Fibroblast of skin of scalp (primary cell): ENCODE results near the gene EPS15.
"Not testable (repeated sequence)": the region's sequence is repeated elsewhere in the genome, so short reads cannot be mapped to it uniquely, and the experiment has no call there.

Experiments
- DNase-seq: peaks from one replicate; pipeline ENCODE4 v3.0.0-alpha.2; 2013

The EPS15 gene

DNA sequence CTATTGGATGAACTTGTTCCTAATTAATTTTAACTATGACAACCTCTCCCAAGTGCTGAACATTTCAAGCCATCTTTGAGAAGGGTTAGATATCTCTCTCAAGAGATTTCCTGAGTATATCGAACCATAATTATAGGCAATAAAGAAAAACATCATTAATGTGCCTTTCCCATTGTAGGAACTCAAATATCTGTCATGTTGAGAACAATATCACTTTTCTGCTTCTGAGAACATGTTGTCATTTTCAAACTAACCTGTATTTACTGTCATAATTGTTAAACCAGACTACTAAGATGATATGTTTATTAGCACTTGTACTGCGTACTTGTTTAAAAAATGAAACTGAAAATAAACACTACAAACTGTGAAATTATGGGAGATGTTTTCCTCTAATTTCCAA lies 4.3 kb downstream of the EPS15 start:
- no peak for DNase-seq

GRCh38 chr1:51512606-51513005 lies 6.5 kb downstream of the EPS15 start:
- no peak for DNase-seq

GRCh38 chr1:51512120-51512519 lies 6.9 kb downstream of the EPS15 start:
- DNase-seq = no peak

- DNase-seq = no peak
Measured at GRCh38 chr1:51509773-51510172, 9.3 kb downstream of the EPS15 start.

- peak; percentile 84 for DNase-seq
Measured at GRCh38 chr1:51506537-51506936, 12.5 kb downstream of the EPS15 start.

DNA sequence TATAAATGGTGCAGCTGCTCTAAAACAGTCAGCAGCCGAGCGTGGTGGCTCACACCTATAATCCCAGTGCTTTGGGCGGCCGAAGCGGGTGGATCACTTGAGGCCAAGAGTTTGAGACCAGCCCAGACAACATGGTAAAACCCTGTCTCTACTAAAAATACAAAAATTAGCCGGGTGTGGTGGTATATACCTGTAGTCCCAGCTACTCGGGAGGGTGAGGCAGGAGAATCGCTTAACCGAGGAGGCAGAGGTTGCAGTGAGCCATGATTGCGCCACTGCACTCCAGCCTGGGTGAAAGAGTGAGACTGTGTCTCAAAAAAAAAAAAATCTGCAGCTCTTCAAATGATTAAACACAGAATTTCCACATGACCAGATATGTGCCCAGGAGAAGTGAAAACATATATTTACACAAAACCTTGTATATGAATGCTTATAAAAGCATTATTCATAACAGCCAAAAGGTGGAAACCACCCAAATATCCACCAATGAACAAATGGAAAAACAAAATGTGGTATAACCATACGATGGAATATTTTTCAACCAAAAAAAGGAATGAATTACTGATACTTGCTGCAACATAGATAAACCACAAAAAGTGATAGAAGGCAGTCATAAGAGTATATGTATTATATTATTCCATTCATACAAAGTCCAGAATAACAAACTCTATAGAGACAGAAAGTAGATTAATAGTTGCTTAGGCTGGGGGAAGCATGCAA lies 14.1 kb downstream of the EPS15 start:
- DNase-seq = no peak

DNA sequence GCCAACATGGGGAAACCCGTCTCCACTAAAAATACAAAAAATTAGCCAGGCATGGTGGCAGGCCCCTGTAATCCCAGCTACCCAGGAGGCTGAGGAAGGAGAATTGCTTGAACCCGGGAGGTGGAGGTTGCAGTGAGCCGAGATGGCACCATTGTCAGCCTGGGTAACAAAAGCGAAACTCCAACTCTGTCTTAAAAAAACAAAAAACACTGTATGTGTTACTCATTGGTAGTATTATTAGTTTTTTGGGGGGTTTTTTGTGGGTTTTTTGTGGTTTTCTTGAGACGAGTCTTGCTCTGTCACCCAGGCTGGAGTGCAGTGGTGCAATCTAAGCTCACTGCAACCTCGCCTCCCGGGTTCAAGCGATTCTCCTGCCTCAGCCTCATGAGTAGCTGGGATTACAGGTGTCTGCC lies 17.8 kb downstream of the EPS15 start:
- not testable (repeated sequence) for DNase-seq

DNA sequence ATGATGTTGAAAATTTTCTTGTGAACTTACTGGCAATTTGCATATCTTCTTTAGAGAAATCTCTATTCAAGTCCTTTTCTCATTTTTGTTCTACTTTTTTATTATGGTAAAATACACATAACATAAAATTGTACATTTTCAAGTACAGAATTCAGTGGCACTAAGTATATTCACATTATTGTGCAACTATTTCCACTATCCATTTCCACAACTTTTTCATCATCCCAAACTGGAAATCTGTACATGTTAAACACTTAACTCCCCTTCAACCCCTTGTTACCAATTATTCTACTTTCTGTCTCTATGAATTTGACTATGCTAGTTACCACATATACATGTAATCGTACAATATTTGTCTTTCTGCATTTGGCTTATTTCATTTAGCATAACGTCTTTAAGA lies 19.4 kb downstream of the EPS15 start:
- DNase-seq = no peak

GRCh38 chr1:51498924-51499323 lies 20.1 kb downstream of the EPS15 start:
- no peak for DNase-seq

DNA sequence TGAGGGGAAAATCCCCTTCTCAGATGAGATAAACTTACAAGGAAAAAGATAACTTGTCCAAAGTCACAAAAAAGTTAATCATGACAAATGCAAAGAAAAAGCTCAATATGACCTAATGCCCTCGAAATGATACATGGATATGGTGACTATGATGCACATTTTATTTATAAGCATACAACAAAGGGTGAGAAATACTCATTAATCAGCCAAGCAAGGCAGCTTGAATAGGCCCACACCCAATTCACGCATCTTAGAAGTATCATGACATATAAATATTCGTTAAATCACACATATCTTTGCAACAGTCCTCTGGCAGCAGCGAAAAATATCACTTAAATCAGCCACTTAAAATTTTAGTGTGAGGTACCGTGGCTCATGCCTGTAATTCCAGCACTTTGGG lies 21.7 kb downstream of the EPS15 start:
- DNase-seq = no peak

DNA sequence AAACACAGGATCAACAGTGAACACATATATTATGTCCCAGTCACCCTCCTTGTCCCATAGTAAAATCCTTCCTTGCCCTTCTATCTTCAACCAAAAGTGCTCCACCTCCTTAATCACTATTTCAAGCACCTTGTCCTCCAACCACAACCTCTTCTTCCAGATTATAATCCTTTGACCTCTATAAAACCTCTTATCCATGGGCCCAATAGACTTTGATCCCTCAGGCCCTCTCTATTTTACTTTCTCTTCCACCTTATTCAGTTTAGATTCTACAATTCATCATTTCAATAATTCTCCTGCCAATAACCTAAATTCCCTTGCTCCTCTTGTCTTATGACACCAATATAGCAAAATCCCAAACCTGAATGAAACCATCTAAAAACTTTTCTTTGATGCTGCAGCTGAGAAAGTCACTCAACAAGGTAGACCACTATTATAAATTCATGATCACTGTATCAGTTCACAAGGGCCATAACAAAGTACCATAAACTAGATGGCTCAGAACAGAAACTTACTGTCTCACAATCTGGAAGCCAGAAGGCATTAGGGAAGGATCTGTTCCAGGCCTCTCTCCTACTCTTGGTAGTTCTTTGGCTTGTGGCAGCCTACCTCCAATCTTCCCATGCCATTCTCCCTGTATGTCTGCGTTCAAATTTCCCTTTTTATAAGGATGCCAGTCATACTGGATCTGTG lies 24.8 kb downstream of the EPS15 start:
- no peak for DNase-seq

GRCh38 chr1:51491166-51491981 lies 27.7 kb downstream of the EPS15 start:
- no peak for DNase-seq

GRCh38 chr1:51489472-51489871 lies 29.6 kb downstream of the EPS15 start:
- no peak for DNase-seq

- DNase-seq = no peak
Measured at GRCh38 chr1:51488372-51489050, 30.6 kb downstream of the EPS15 start.

DNA sequence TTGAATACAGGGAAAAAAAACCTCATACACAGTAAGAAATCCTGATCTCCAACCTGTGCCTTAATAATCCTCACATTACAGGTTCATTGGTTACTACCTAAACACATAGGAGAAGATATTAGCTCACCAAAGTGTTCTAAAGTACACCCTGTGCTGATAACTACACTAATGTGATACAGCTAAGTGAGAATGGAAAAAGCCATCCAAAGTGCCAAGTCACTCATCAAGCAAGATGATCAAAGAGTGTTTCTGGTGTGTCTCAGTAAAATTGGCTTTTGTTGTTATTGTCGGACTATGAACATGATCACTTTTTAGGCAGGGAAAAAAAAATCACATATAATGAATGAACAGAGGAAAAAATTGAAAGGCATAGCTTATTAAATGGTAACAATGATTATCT lies 31.4 kb downstream of the EPS15 start:
- no peak for DNase-seq

- DNase-seq = peak; percentile 14
Measured at GRCh38 chr1:51484591-51484990, 34.5 kb downstream of the EPS15 start.

GRCh38 chr1:51482881-51483280 lies 36.2 kb downstream of the EPS15 start:
- peak; percentile 19 for DNase-seq

DNA sequence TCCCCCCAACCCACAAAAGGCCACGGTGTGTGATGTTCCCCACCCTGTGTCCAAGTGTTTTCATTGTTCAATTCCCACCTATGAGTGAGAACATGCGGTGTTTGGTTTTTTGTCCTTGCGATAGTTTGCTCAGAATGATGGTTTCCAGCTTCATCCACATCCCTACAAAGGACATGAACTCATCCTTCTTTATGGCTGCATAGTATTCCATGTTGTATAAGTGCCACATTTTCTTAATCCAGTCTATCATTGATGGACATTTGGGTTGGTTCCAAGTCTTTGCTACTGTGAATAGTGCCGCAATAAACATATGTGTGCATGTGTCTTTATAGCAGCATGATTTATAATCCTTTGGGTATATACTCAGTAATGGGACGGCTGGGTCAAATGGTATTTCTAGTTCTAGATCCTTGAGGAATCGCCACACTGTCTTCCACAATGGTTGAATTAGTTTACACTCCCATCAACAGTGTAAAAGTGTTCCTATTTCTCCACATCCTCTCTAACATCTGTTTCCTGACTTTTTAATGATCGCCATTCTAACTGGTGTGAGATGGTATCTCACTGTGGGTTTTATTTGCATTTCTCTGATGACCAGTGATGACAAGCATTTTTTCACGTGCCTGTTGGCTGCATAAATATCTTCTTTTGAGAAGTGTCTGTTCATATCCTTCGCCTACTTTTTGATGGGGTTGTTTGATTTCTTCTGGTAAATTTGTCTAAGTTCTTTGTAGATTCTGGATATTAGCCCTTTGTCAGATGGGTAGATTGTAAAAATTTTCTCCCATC lies 44.0 kb downstream of the EPS15 start:
- DNase-seq = not testable (repeated sequence)

DNA sequence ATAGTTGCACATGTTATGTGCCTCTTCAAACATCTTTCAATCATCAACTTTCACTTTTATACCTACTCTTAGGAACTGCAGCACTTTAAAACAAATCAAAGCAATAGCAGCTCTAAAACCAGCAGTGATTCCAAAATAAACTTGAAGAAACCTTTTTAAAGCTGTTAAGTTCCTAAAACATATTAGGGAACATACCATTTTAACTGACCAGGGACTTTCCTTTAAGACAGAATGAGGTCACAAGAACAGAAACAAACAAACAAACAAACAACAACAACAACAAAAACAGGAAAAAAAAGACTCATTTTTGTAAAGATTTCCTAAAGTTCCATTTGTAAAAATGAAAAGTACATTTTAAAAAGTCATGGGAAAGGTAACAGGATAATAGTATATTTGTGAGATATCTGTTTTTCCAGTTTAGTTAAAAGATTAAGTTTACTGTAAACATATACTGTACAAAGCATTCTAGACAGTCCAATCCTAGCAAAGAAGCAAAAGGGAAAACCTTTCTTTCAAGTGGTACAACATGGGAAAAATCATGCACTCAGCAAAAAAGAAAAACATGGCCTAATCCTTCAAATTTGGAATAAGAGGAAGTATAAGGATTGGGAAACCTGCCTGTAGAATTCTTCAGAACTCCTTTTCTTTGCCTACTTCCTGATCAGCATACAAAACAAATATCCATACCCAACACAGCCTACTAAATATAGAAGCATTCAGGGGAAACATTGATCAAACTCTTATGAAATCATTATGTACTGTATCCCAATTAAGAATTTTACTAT lies 45.5 kb downstream of the EPS15 start:
- DNase-seq = no peak

- no peak for DNase-seq
Measured at GRCh38 chr1:51472359-51472758, 46.7 kb downstream of the EPS15 start.

GRCh38 chr1:51469518-51469917 lies 49.5 kb downstream of the EPS15 start:
- no peak for DNase-seq
